Measurements from ENCODE around the gene CAMK1D.

The CAMK1D gene

GRCh38 chr10:12842310-12842709 lies 493.0 kb downstream of the CAMK1D start:
- Histone ChIP-seq H4K20me1 (ENCODE audit: insufficient read depth, low read length) (no peaks in the 10 kb centered on the region), H3K27me3 (replicated peaks; ENCODE audit: insufficient read depth, low read length) (no peaks in the 10 kb centered on the region), H3F3A (ENCODE audit: insufficient read depth, low read length) (no peaks in the 10 kb centered on the region), H3K9me3 (replicated peaks; ENCODE audit: insufficient read depth, low read length) (no peaks in the 10 kb centered on the region), H3K27ac (ENCODE audit: low read length) (no peak overlapping the region), H3K4me1 (ENCODE audit: low read length) (no peaks in the 10 kb centered on the region), H3K4me2 (ENCODE audit: low read depth, low read length) (no peak overlapping the region), H3K9ac (ENCODE audit: low read length) (no peak overlapping the region), H2AFZ (ENCODE audit: low read length) (no peak overlapping the region), H3K9me2 (replicated peaks; ENCODE audit: insufficient read depth, low read length) (no peaks in the 10 kb centered on the region), H3K36me3 (replicated peaks; ENCODE audit: insufficient read depth, low read length) (no peaks in the 10 kb centered on the region), H3K79me2 (ENCODE audit: low read length) (no peaks in the 10 kb centered on the region), H3K4me3 (ENCODE audit: low read length) (no peak overlapping the region)
- TF ChIP-seq CTCF (IDR thresholded peaks at IDR 0.05; ENCODE audit: low read length) (no peak), EZH2phosphoT487 (IDR thresholded peaks at IDR 0.05; ENCODE audit: low read length) (no peak), EZH2 (optimal IDR thresholded peaks at IDR 0.05; ENCODE audit: low read depth, low read length) (no peak)
- no peak for DNase-seq

GRCh38 chr10:12843296-12843945 lies 494.1 kb downstream of the CAMK1D start:
- no peaks in the 10 kb centered on the region for H3K79me2 ChIP-seq (ENCODE audit: low read length)
- DNase-seq: no peak
- TF ChIP-seq CTCF (IDR thresholded peaks at IDR 0.05; ENCODE audit: low read length) (no peak), EZH2phosphoT487 (IDR thresholded peaks at IDR 0.05; ENCODE audit: low read length) (no peak), EZH2 (optimal IDR thresholded peaks at IDR 0.05; ENCODE audit: low read depth, low read length) (no peak)
- H3K4me1 ChIP-seq (ENCODE audit: low read length): no peaks in the 10 kb centered on the region
- no peaks in the 10 kb centered on the region for H3K27me3 ChIP-seq (replicated peaks; ENCODE audit: insufficient read depth, low read length)
- no peaks in the 10 kb centered on the region for H3K9me3 ChIP-seq (replicated peaks; ENCODE audit: insufficient read depth, low read length)
- no peak overlapping the region for H3K9ac ChIP-seq (ENCODE audit: low read length)
- no peak overlapping the region for H2AFZ ChIP-seq (ENCODE audit: low read length)
- no peaks in the 10 kb centered on the region for H3F3A ChIP-seq (ENCODE audit: insufficient read depth, low read length)
- H3K4me3 ChIP-seq (ENCODE audit: low read length): no peak overlapping the region
- no peaks in the 10 kb centered on the region for H3K9me2 ChIP-seq (replicated peaks; ENCODE audit: insufficient read depth, low read length)
- no peak overlapping the region for H3K4me2 ChIP-seq (ENCODE audit: low read depth, low read length)
- no peak overlapping the region for H3K27ac ChIP-seq (ENCODE audit: low read length)
- no peaks in the 10 kb centered on the region for H4K20me1 ChIP-seq (ENCODE audit: insufficient read depth, low read length)
- H3K36me3 ChIP-seq (replicated peaks; ENCODE audit: insufficient read depth, low read length): no peaks in the 10 kb centered on the region

- H3K4me1 ChIP-seq (ENCODE audit: low read length): no peaks in the 10 kb centered on the region
- H3K27ac ChIP-seq (ENCODE audit: low read length): no peak overlapping the region
- no peaks in the 10 kb centered on the region for H3K9me2 ChIP-seq (replicated peaks; ENCODE audit: insufficient read depth, low read length)
- no peaks in the 10 kb centered on the region for H3K27me3 ChIP-seq (replicated peaks; ENCODE audit: insufficient read depth, low read length)
- H4K20me1 ChIP-seq (ENCODE audit: insufficient read depth, low read length): no peaks in the 10 kb centered on the region
- H3K36me3 ChIP-seq (replicated peaks; ENCODE audit: insufficient read depth, low read length): no peaks in the 10 kb centered on the region
- DNase-seq: no peak
- no peak overlapping the region for H3K9ac ChIP-seq (ENCODE audit: low read length)
- TF ChIP-seq EZH2 (optimal IDR thresholded peaks at IDR 0.05; ENCODE audit: low read depth, low read length): no peak
- TF ChIP-seq CTCF (IDR thresholded peaks at IDR 0.05; ENCODE audit: low read length): no peak
- no peak for TF ChIP-seq EZH2phosphoT487 (IDR thresholded peaks at IDR 0.05; ENCODE audit: low read length)
- H2AFZ ChIP-seq (ENCODE audit: low read length): no peak overlapping the region
- no peak overlapping the region for H3K4me2 ChIP-seq (ENCODE audit: low read depth, low read length)
- H3F3A ChIP-seq (ENCODE audit: insufficient read depth, low read length): no peaks in the 10 kb centered on the region
- H3K79me2 ChIP-seq (ENCODE audit: low read length): no peaks in the 10 kb centered on the region
- H3K9me3 ChIP-seq (replicated peaks; ENCODE audit: insufficient read depth, low read length): no peaks in the 10 kb centered on the region
- no peak overlapping the region for H3K4me3 ChIP-seq (ENCODE audit: low read length)
Observed at GRCh38 chr10:12844811-12845483, 495.6 kb downstream of the CAMK1D start.
